GM03348 (cell line): ENCODE data around the gene GRK7.
"Not testable (repeated sequence)": the region's sequence is repeated elsewhere in the genome, so short reads cannot be mapped to it uniquely, and the experiment has no call there.

Experiments
- DNase-seq: peaks from one replicate; pipeline ENCODE4 v3.0.0; 2012; ENCODE audit warnings: low spot score

The GRK7 gene

GRCh38 chr3:141795741-141796080 is 32.5 kb downstream of the GRK7 start:
- DNase-seq = no peak

- peak; percentile 64 for DNase-seq
Measured at GRCh38 chr3:141796081-141796888, 33.1 kb downstream of the GRK7 start.

GRCh38 chr3:141796889-141797781 is 33.9 kb downstream of the GRK7 start:
- peak; percentile 71 for DNase-seq

- no peak for DNase-seq
Measured at GRCh38 chr3:141797819-141798447, 34.7 kb downstream of the GRK7 start.

GRCh38 chr3:141798448-141798845 is 35.2 kb downstream of the GRK7 start:
- no peak for DNase-seq

DNA sequence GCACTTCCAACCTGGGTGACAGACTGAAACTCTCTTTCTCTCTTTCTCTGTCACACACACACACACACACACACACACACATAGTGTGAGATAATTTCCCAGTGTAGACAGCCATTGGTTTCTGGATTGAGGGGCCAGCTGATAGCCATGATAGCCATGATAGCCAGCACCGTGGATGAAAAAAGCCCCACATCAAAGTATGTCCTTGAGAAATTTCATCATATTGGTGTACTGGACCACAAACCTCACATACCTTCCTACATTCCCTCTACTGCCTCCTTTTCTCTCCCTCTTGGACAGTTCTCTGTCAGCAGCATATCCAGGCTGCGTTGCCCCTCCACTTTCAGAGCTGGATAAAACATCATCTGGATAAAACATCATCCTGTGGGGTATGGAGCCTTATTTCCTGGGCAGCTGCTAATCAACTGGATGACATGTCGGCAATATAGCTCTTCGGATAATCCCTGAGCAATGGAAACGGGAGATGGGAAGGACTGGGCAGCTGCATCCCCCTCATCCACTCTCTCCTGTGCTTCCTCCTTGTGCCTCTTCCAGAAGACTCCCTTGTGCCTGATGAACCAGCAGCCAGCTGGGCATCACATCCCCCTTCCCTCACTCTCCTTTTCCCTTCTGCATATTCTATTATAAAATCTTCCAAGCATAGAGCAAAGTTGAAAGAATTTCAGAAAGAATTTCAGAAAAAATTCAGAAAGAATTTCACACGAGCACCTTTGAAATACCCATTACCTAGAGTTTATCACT is 39.3 kb downstream of the GRK7 start:
- DNase-seq = no peak

- DNase-seq = not testable (repeated sequence)
Measured at GRCh38 chr3:141803538-141803937, 40.3 kb downstream of the GRK7 start.

DNA sequence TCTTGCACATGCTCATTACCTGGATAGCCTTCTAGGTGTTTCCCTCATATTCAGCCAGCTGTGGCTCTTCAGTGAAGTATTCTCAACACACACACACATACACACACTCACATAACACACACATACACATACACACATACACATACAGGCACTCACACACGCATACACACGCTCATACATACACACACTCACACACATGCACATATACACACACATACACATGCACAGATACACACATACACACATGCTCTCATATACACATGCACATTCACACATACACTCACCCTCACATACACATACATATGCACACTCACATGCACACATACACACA is 41.2 kb downstream of the GRK7 start:
- no peak for DNase-seq

DNA sequence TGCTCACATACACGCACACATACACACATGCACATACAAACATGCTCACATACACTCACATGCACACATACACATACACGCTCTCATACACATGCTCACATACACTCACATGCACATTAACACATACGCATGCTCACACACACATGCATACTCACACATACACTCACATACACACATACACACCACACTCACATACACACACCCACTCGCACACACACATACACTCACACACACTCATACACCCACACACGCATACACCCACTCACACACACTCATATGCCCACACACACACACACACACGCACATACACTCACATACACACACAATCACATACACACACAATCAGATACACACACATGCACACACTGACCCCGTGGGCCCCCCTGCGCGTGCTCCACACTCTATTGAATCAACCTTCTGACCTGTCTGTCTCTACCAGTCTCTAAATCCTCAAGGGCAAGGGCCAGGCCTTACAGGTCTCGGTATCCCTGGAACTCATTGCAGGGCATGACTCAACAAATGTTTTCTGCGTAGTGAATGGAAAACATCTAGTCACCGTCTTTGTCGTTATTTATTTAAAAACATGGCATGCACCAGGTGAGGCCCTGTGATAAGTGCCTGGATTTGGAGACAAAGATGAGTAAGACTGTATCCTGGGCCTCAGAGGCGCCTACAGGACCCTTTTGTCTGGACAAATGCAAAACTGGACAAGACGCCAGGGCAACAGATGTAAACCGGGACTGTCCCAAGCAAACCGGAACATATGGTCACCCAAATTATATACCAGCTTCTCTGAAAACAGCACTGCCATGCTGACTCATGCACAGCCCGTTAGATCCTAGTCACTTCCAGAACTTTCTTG is 41.8 kb downstream of the GRK7 start:
- no peak for DNase-seq

DNA sequence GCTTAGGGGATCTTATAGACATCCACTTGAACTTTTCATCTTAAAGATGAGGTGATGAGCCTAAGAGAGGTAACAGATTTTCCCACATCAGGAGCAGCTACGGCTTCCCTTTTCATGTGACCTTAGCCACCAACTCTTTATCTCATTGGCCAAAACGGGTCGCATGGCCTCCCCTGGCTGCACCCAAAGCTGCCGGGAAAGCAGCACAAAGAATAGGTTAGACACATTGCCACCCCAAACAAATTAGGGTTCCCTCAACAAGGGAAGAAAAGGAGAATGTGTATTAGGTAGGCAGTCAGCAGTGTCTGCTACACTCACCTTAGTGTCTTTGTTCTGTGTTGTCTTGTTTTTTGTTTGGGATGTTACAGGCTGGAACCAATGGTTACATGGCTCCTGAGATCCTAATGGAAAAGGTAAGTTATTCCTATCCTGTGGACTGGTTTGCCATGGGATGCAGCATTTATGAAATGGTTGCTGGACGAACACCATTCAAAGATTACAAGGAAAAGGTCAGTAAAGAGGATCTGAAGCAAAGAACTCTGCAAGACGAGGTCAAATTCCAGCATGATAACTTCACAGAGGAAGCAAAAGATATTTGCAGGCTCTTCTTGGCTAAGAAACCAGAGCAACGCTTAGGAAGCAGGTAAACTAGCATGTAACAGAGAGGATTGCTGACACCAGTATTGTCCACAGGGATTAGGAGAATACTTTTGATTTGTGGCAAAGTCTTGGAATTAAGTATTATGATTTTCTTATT is 44.2 kb downstream of the GRK7 start:
- DNase-seq = no peak

- DNase-seq = no peak
Measured at GRCh38 chr3:141808586-141808985, 45.4 kb downstream of the GRK7 start.

GRCh38 chr3:141810161-141810560 is 47.0 kb downstream of the GRK7 start:
- DNase-seq = no peak

DNA sequence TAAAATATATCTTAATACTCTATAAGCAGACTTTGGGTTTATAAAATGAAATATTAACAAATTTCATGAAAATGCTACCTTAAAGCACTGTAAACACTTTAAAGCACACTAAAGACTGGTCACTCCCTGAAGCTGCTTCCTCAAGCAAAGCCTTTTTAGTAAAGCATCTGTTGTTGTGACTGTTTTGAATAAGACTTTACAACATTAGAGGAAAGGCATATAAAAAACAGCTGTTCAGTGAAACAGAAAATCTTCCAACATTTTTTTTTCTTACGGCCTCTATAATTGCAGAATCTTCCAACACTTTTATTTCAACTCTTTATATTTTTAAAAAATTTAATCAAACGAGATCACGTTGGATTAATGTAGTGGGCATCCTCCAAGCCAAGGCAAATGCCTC is 48.1 kb downstream of the GRK7 start:
- no peak for DNase-seq

- DNase-seq = no peak
Measured at GRCh38 chr3:141812084-141812483, 48.9 kb downstream of the GRK7 start.

DNA sequence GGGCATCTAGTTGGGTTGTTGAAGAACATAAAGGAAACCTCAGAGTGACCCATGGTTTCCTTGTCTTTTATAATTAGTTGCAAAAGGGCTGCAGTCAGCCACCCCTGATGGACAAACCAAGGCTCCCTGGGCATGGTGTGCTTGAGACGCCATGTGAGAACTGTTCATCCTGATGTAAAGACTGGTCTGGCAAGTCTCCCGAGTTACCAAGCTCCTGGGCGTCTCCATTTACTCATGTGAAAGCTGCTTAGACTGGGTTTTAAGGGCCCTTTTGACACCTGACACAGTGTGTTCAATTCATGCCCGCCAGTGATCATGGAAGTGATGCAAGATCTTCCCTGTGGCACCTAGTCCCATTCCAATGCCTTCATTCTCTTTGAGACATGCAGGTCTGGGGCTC is 49.4 kb downstream of the GRK7 start:
- DNase-seq = no peak
